HG02798 (cell line): Measurements from ENCODE around the gene DMD.

ENCODE experiments used
- ATAC-seq: cut with Tn5 transposase; IDR thresholded peaks from one replicate; pipeline ENCODE4 v1.9.1; 2021; ENCODE audit warnings: mild to moderate bottlenecking; ENCODE audit not compliant: unreplicated experiment, poor library complexity

Gene DMD

GRCh38 chrX:33053001-33053400 is 158.3 kb downstream of the DMD start:
- ATAC-seq, result no peak

- ATAC-seq, result no peak
These were observed 165.5 kb downstream of the DMD start for GRCh38 chrX:33045882-33046281.

- no peak for ATAC-seq
These were observed 166.1 kb downstream of the DMD start for GRCh38 chrX:33045245-33045644.

- no peak for ATAC-seq
These were observed 170.2 kb downstream of the DMD start for GRCh38 chrX:33041141-33041540.

GRCh38 chrX:33032700-33033099 is 178.6 kb downstream of the DMD start:
- no peak for ATAC-seq

GRCh38 chrX:33014949-33015348 is 196.4 kb downstream of the DMD start:
- no peak for ATAC-seq

- ATAC-seq, result no peak
These were observed 197.3 kb downstream of the DMD start for GRCh38 chrX:33014086-33014485.

- no peak for ATAC-seq
These were observed 210.2 kb downstream of the DMD start for GRCh38 chrX:33001107-33001506.

GRCh38 chrX:32998776-32999175 is 212.6 kb downstream of the DMD start:
- ATAC-seq, result no peak

- ATAC-seq, result no peak
These were observed 215.9 kb downstream of the DMD start for GRCh38 chrX:32995427-32995826.

GRCh38 chrX:32987142-32987541 is 224.2 kb downstream of the DMD start:
- ATAC-seq, result no peak

- ATAC-seq, result no peak
These were observed 225.8 kb downstream of the DMD start for GRCh38 chrX:32985544-32985943.

GRCh38 chrX:32966821-32967355 is 244.5 kb downstream of the DMD start:
- ATAC-seq, result no peak

- ATAC-seq, result no peak
These were observed 257.2 kb downstream of the DMD start for GRCh38 chrX:32954125-32954524.

GRCh38 chrX:32948130-32948529 is 263.2 kb downstream of the DMD start:
- no peak for ATAC-seq

GRCh38 chrX:32937043-32937442 is 274.3 kb downstream of the DMD start:
- no peak for ATAC-seq

- ATAC-seq, result no peak
These were observed 277.8 kb downstream of the DMD start for GRCh38 chrX:32933548-32933947.

- no peak for ATAC-seq
These were observed 282.3 kb downstream of the DMD start for GRCh38 chrX:32929040-32929439.

- ATAC-seq, result no peak
These were observed 315.3 kb downstream of the DMD start for GRCh38 chrX:32896088-32896487.

- no peak for ATAC-seq
These were observed 316.7 kb downstream of the DMD start for GRCh38 chrX:32894679-32895078.

- ATAC-seq, result no peak
These were observed 317.6 kb downstream of the DMD start for GRCh38 chrX:32893751-32894150.

GRCh38 chrX:32877592-32877991 is 333.8 kb downstream of the DMD start:
- no peak for ATAC-seq

- ATAC-seq, result no peak
These were observed 336.5 kb downstream of the DMD start for GRCh38 chrX:32874839-32875238.
